Immature natural killer cell (primary cell): ENCODE data around the gene MAPK9. TPM values are rescaled to one million over a fixed set of nuclear protein-coding genes. Genes with fewer than 3 reads are reported as not detected.

Experiments used
- DNase-seq, 3 donors: peaks; one replicate each; pipeline ENCODE4 v3.0.0; 2022; ENCODE audit warnings: mixed read lengths in 1 of 3
- H3K27ac Mint-ChIP-seq, 6 donors: one replicate each; pipeline ENCODE4 v1.8.0; 2020; ENCODE audit warnings: mixed read lengths in 6 of 6, mild to moderate bottlenecking in 5 of 6, inconsistent platforms in 4 of 6, moderate library complexity in 3 of 6
- H3K27me3 Mint-ChIP-seq, 3 donors: one replicate each; pipeline ENCODE4 v1.8.0; 2020 to 2021; ENCODE audit warnings: low read depth in 3 of 3, mild to moderate bottlenecking in 3 of 3, mixed read lengths in 3 of 3, moderate library complexity in 3 of 3, inconsistent platforms in 1 of 3
- H3K36me3 Mint-ChIP-seq, 3 donors: one replicate each; pipeline ENCODE4 v1.8.0; 2020; ENCODE audit warnings: mixed read lengths in 3 of 3, inconsistent platforms in 2 of 3, mild to moderate bottlenecking in 2 of 3
- H3K4me1 Mint-ChIP-seq, 2 donors: one replicate each; pipeline ENCODE4 v1.8.0; 2020; ENCODE audit warnings: inconsistent platforms in 2 of 2, mild to moderate bottlenecking in 2 of 2, mixed read lengths in 2 of 2, moderate library complexity in 1 of 2
- H3K4me3 Mint-ChIP-seq, 5 donors: one replicate each; pipeline ENCODE4 v1.8.0; 2020; ENCODE audit warnings: mild to moderate bottlenecking in 5 of 5, mixed read lengths in 5 of 5, inconsistent platforms in 3 of 5, moderate library complexity in 3 of 5
- H3K9me3 Mint-ChIP-seq, 6 donors: one replicate each; pipeline ENCODE4 v1.8.0; 2020; ENCODE audit warnings: mild to moderate bottlenecking in 6 of 6, mixed read lengths in 6 of 6, inconsistent platforms in 4 of 6, moderate library complexity in 3 of 6
- polyA plus RNA-seq, 3 donors: library from polyadenylated mRNA; unstranded; fragments of 300-500 nt; fragmentation: Illumina TruSeq; gene quantifications; one replicate each; pipeline ENCODE4 v1.2.3, GENCODE V29; 2021

Gene MAPK9
- polyA plus RNA-seq, 3 donors from 2014 or later: 23.9 to 38.2 (median 27.6) TPM

GRCh38 chr5:180193749-180194375, 98.0 kb downstream of the MAPK9 start:
- H3K4me3 Mint-ChIP-seq: no peak overlapping the region
- no peak overlapping the region for H3K27ac Mint-ChIP-seq
- H3K36me3 Mint-ChIP-seq: no peaks in the 10 kb centered on the region
- no peak for DNase-seq
- H3K9me3 Mint-ChIP-seq: peaks cover 0 to 1% (median 0%) of the 10 kb centered on the region in 6 donors
- peaks cover 0 to 2% (median 1%) of the 10 kb centered on the region in 3 donors for H3K27me3 Mint-ChIP-seq
- H3K4me1 Mint-ChIP-seq: no peaks in the 10 kb centered on the region

GRCh38 chr5:180191716-180192115, 100.2 kb downstream of the MAPK9 start:
- H3K27ac Mint-ChIP-seq: no peak overlapping the region
- H3K9me3 Mint-ChIP-seq: peaks cover 0 to 1% (median 0%) of the 10 kb centered on the region in 6 donors
- H3K4me1 Mint-ChIP-seq: no peaks in the 10 kb centered on the region
- peaks cover 0 to 1% (median 0%) of the 10 kb centered on the region in 3 donors for H3K27me3 Mint-ChIP-seq
- H3K4me3 Mint-ChIP-seq: no peak overlapping the region
- DNase-seq: no peak
- H3K36me3 Mint-ChIP-seq: no peaks in the 10 kb centered on the region

- Mint-ChIP-seq H3K36me3 (no peaks in the 10 kb centered on the region), H3K27ac (no peak overlapping the region), H3K27me3 (peaks cover 0 to 2% (median 1%) of the 10 kb centered on the region in 3 donors), H3K4me1 (no peaks in the 10 kb centered on the region), H3K9me3 (peaks cover 0 to 7% (median under 1%) of the 10 kb centered on the region in 6 donors), H3K4me3 (no peak overlapping the region)
- no peak for DNase-seq
Observed at GRCh38 chr5:180187767-180188166, 104.1 kb downstream of the MAPK9 start.

Other genes starting within 250 kb of the MAPK9 start
- gene RNF130, start 220.3 kb downstream of the MAPK9 start, polyA plus RNA-seq: 10 to 100 TPM; 24.8 to 42.8 (median 38.2) TPM
- not detected for gene RASGEF1C, start 82.9 kb downstream of the MAPK9 start, polyA plus RNA-seq
- not detected for gene GFPT2, start 61.3 kb upstream of the MAPK9 start, polyA plus RNA-seq
- gene CNOT6, start 202.3 kb upstream of the MAPK9 start, polyA plus RNA-seq: 10 to 100 TPM in 1 of 3 donors, 1 to 10 TPM in 2; 5.8 to 11.2 (median 9.0) TPM